ENCODE results near the gene SPANXN3.
"Not testable (repeated sequence)": the region's sequence is repeated elsewhere in the genome, so short reads cannot be mapped to it uniquely, and the experiment has no call there.

SPANXN3 gene

GRCh38 chrX:143517375-143517774, at the start of gene SPANXN3:
Gene SPANXN3 (minus strand): TSS chrX:143517475. CDS start chrX:143517391, 84 bp downstream.
- DNase-seq = not testable (repeated sequence)

- peak; percentile 44 for DNase-seq
Measured at GRCh38 chrX:143536176-143536575, 18.9 kb upstream of the SPANXN3 start.

- not testable (repeated sequence) for DNase-seq
Measured at GRCh38 chrX:143502196-143502595, 15.1 kb downstream of the SPANXN3 start.

- DNase-seq = no peak
Measured at GRCh38 chrX:143500751-143501150, 16.5 kb downstream of the SPANXN3 start.

GRCh38 chrX:143486105-143486504, 31.2 kb downstream of the SPANXN3 start:
- DNase-seq = peak; percentile 26

GRCh38 chrX:143476751-143477150, 40.5 kb downstream of the SPANXN3 start:
- no peak for DNase-seq

- no peak for DNase-seq
Measured at GRCh38 chrX:143472347-143472938, 44.8 kb downstream of the SPANXN3 start.

GRCh38 chrX:143466130-143466529, 51.1 kb downstream of the SPANXN3 start:
- peak; percentile 46 for DNase-seq

GRCh38 chrX:143462696-143463095, 54.6 kb downstream of the SPANXN3 start:
- no peak for DNase-seq

- no peak for DNase-seq
Measured at GRCh38 chrX:143461606-143462005, 55.7 kb downstream of the SPANXN3 start.
